Measurements from ENCODE around the gene PLEKHM3.

DNA sequence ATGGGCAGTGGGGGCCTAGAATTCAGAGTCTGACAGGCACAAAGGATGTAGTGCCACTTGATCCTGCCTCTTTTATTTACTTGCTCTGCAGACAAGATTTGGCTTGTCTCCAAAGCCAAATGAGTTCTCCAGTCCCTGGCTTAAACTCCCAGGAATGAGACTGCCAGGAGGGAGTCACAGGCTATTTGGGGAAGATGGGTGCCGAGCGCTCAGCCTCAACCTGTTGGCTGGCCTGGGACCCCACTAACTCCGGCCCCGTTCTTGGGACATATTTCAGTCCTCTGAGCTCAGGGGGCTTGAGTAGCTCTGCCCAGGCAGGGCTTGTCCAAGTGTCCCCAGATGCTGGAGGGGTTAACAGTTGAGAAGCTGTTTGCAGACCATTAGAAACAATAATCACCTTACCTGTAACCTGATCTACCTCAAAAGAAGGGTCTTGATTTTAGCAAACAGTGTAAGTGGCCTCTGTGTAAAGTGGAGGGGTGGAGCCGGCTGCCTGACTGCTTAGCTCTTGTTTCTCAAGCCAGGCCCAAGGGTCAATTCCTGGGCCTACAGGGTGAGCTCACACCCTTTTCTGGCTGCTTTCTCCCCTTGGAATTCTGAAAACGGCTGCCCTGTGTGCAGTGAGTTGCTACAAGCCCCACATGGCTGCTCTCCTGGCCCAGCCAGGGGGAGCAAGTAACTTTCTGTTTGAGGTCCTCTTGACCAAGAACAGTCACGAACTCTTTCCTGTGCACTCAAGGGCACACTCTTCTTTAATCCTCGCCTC lies 228.6 kb downstream of the PLEKHM3 start:
- TF ChIP-seq, protein P1, sequence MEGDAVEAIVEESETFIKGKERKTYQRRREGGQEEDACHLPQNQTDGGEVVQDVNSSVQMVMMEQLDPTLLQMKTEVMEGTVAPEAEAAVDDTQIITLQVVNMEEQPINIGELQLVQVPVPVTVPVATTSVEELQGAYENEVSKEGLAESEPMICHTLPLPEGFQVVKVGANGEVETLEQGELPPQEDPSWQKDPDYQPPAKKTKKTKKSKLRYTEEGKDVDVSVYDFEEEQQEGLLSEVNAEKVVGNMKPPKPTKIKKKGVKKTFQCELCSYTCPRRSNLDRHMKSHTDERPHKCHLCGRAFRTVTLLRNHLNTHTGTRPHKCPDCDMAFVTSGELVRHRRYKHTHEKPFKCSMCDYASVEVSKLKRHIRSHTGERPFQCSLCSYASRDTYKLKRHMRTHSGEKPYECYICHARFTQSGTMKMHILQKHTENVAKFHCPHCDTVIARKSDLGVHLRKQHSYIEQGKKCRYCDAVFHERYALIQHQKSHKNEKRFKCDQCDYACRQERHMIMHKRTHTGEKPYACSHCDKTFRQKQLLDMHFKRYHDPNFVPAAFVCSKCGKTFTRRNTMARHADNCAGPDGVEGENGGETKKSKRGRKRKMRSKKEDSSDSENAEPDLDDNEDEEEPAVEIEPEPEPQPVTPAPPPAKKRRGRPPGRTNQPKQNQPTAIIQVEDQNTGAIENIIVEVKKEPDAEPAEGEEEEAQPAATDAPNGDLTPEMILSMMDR (conservative IDR thresholded peaks at IDR 0.05 in 1 of 2, IDR thresholded peaks at IDR 0.05 in 1 of 2; ENCODE audit: low read depth in 1 of 2, low read length in 2 of 2), result no peak
- TF ChIP-seq EZH2 (IDR thresholded peaks at IDR 0.05; ENCODE audit: low read length, missing control alignments), result no peak

All from fibroblast of lung (primary cell).